Heart left ventricle (tissue), 16 donors: Measurements from ENCODE around the gene LAMB4. TPM values are rescaled to one million over a fixed set of nuclear protein-coding genes. Genes with fewer than 3 reads are reported as not detected.

Experiments
- ATAC-seq, 4 donors: fragments of 200-7000 bp; cut with Tn5 transposase; one replicate each; pipeline ENCODE4 v1.9.1; 2020 to 2022; ENCODE audit warnings: moderate library complexity in 4 of 4, mild to moderate bottlenecking in 3 of 4, moderate number of reproducible peaks in 1 of 4
- DNase-seq, 5 donors: peaks; one replicate each; pipeline ENCODE4 v3.0.0-alpha.2; 2020
- H3K27ac ChIP-seq, 12 donors: fragments of 200-600 bp; sonication (generic) in 4 of 12; one replicate each; pipeline versions ENCODE4 v1.5.0 to v1.8.0; 2016 to 2022; ENCODE audit warnings: mild to moderate bottlenecking in 2 of 12
- H3K27me3 ChIP-seq, 9 donors: fragments of 200-600 bp; sonication (generic) in 2 of 9; one replicate each; pipeline versions ENCODE4 v1.5.1 to v1.8.0; 2016 to 2022; ENCODE audit warnings: mild to moderate bottlenecking in 3 of 9
- H3K36me3 ChIP-seq, 9 donors: fragments of 200-600 bp; sonication (generic) in 2 of 9; one replicate each; pipeline versions ENCODE4 v1.5.0 to v1.8.0; 2018 to 2022; ENCODE audit warnings: mild to moderate bottlenecking in 2 of 9
- H3K4me1 ChIP-seq, 12 donors: fragments of 200-600 bp; sonication (generic) in 4 of 12; one replicate each; pipeline versions ENCODE4 v1.5.0 to v1.8.0; 2016 to 2022; ENCODE audit warnings: mild to moderate bottlenecking in 3 of 12
- H3K4me3 ChIP-seq, 12 donors: fragments of 200-600 bp; sonication (generic) in 4 of 12; one replicate each; pipeline versions ENCODE4 v1.5.0 to v1.8.0; 2017 to 2022; ENCODE audit warnings: mild to moderate bottlenecking in 9 of 12, moderate library complexity in 4 of 12
- H3K9me3 ChIP-seq, 12 donors: fragments of 200-600 bp; sonication (generic) in 4 of 12; one replicate each; pipeline versions ENCODE4 v1.5.0 to v1.8.0; 2016 to 2022; ENCODE audit warnings: mild to moderate bottlenecking in 1 of 12
- CTCF ChIP-seq, 12 donors: fragments of 200-600 bp; sonication (generic) in 4 of 12; IDR thresholded peaks; one replicate each; pipeline versions ENCODE4 v1.5.0 to v1.8.0; 2018 to 2022; ENCODE audit warnings: antibody characterized with exemption in 12 of 12, mild to moderate bottlenecking in 5 of 12
- POLR2A ChIP-seq, 2 donors: fragments of 450-650 bp; IDR thresholded peaks; one replicate each; pipeline ENCODE4 v1.6.1; 2017; ENCODE audit warnings: antibody characterized with exemption in 2 of 2, mild to moderate bottlenecking in 2 of 2, moderate library complexity in 2 of 2
- WGBS, 4 donors: extraction: QIAGEN DNeasy Blood & Tissue Kit in 2 of 4; methylation state at CpG; one replicate each; pipeline versions ENCODE4 v1.1.5 to v1.1.7; 2013 to 2018; 5-methylcytosine and 5-hydroxymethylcytosine counted together
- intact Hi-C, 10 donors: fragments of 100-400 bp; cut with DNase I; formaldehyde crosslinking; loops; one replicate each; pipeline versions ENCODE4 v1.11.1 to v1.14.2; 2022
- polyA plus RNA-seq, 2 donors: library from polyadenylated mRNA; stranded (reverse); fragments of 200-250 nt; gene quantifications; one replicate each; pipeline ENCODE4 v1.2.3, GENCODE V29; 2013
- total RNA-seq, 9 donors: library from RNA; depleted of rRNA in 2 of 9; stranded (reverse); fragments of >200 nt in 2 of 9; fragmentation: NEBNext Ultra II Directional in 3 of 9; extraction: Animal tissue kit (Norgen Biotek cat#: 25700) in 3 of 9; gene quantifications; one replicate each; pipeline versions ENCODE4 v1.1.0 to v1.2.4, GENCODE V29; 2016 to 2023
- donor health status: ischemic (EF 13 %, LVEDD 7.1; RV severe dilation, severe dysfunction).
- donor health status: healthy with polysubstance abuse.
- donor health status: DM: no; HTN: yes; CAD: no.
- donor health status: DM: no; HTN: no; CAD: no.
- donor health status: ischemic (EF 25% LVEDD 6.9; RV normal size, moderate dysfunction).
- donor health status: ischemic (EF 25% LVEDD 5.7; RV mildly dilated, moderate dysfunction).
- donor health status: healthy.
- donor health status: DM: yes; HTN: yes; CAD: no.
- donor health status: ischemic (EF 35%, LVEDD 5.7; RV mildly dilated, moderate dysfunction).
- donor health status: nonischemic (EF 11% LVEDD 7.7; RV severe dilation, severe dysfunction).
- donor health status: DM: yes; HTN: yes; CAD: no.
- donor health status: PGD.
- donor health status: ischemic (EF 29% LVEDD 5.4; RV normal size, mild dysfunction).
- donor health status: nonischemic (EF 23%, LVEDD 6.1; RV moderate dilation, normal function).

LAMB4 gene
- total and polyA plus RNA-seq, 11 donors, result 0.19 to 0.31 (median 0.26) TPM; not detected in 4

- DNase-seq (no peak), ATAC-seq (no peak)
- H3K9me3 ChIP-seq, result no peaks in the 10 kb centered on the region
- peaks cover 0 to 5% (median 0%) of the 10 kb centered on the region in 9 donors for H3K27me3 ChIP-seq
- no peak overlapping the region for H3K27ac ChIP-seq
- no peaks in the 10 kb centered on the region for H3K4me1 ChIP-seq
- 46 to 60% (median 51%) methylated on average over 3 of the region's 3 CpGs for WGBS, 4 donors
- TF ChIP-seq POLR2A (IDR thresholded peaks at IDR 0.05) (no peak), CTCF (IDR thresholded peaks at IDR 0.05) (no peak)
- intact Hi-C loops, result no loop called here
- H3K36me3 ChIP-seq, result no peaks in the 10 kb centered on the region
- no peak overlapping the region for H3K4me3 ChIP-seq
Measured at GRCh38 chr7:108152198-108152597, 22.0 kb upstream of the LAMB4 start.

- H3K27me3 ChIP-seq, result peaks cover 0 to 5% (median 0%) of the 10 kb centered on the region in 9 donors
- H3K4me1 ChIP-seq, result peaks cover 0 to 6% (median 0%) of the 10 kb centered on the region in 12 donors
- WGBS, 4 donors, result 57 to 64% (median 62%) methylated on average over 6 of the region's 6 CpGs
- no peaks in the 10 kb centered on the region for H3K9me3 ChIP-seq
- ATAC-seq (no peak), DNase-seq (no peak)
- intact Hi-C loops, result loop anchor here (5.0 to 10.0 kb wide), 12 partner anchors 38 to 408 kb away; partner anchors contain the start of genes LAMB1 (in 7 of the 10) and CBLL1 (in 3 of the 10)
- no peaks in the 10 kb centered on the region for H3K36me3 ChIP-seq
- H3K27ac ChIP-seq, result no peak overlapping the region
- TF ChIP-seq POLR2A (IDR thresholded peaks at IDR 0.05), result no peak
- no peak for TF ChIP-seq CTCF (IDR thresholded peaks at IDR 0.05)
- no peak overlapping the region for H3K4me3 ChIP-seq
Measured at GRCh38 chr7:108149908-108150307, 19.7 kb upstream of the LAMB4 start.

GRCh38 chr7:108149119-108149518 is 19.0 kb upstream of the LAMB4 start:
- Histone ChIP-seq H3K9me3 (no peaks in the 10 kb centered on the region), H3K4me1 (peaks cover 0 to 6% (median 0%) of the 10 kb centered on the region in 12 donors), H3K27me3 (peaks cover 0 to 5% (median 0%) of the 10 kb centered on the region in 9 donors), H3K27ac (no peak overlapping the region), H3K36me3 (no peaks in the 10 kb centered on the region), H3K4me3 (no peak overlapping the region)
- DNase-seq (no peak), ATAC-seq (no peak)
- 83 to 91% (median 88%) methylated on average over 5 of the region's 5 CpGs for WGBS, 4 donors
- intact Hi-C loops, result loop anchor here (5.0 to 10.0 kb wide), 12 partner anchors 37 to 407 kb away; partner anchors contain the start of genes LAMB1 (in 7 of the 10) and CBLL1 (in 3 of the 10)
- no peak for TF ChIP-seq CTCF (IDR thresholded peaks at IDR 0.05)

- no peak overlapping the region for H3K4me3 ChIP-seq
- TF ChIP-seq CTCF (IDR thresholded peaks at IDR 0.05), result no peak
- no peak for TF ChIP-seq POLR2A (IDR thresholded peaks at IDR 0.05)
- H3K36me3 ChIP-seq, result no peaks in the 10 kb centered on the region
- no peaks in the 10 kb centered on the region for H3K9me3 ChIP-seq
- 73 to 82% (median 75%) methylated on average over 6 of the region's 6 CpGs for WGBS, 4 donors
- peaks cover 0 to 5% (median 0%) of the 10 kb centered on the region in 9 donors for H3K27me3 ChIP-seq
- intact Hi-C loops, result loop anchor here (2.0 to 10.0 kb wide), 15 partner anchors 35 to 405 kb away; partner anchors contain the start of genes LAMB1 (in 7 of the 10) and CBLL1 (in 3 of the 10)
- DNase-seq, result peak in 2 of 5 donors; percentile 33 to 54
- peaks cover 0 to 6% (median 0%) of the 10 kb centered on the region in 12 donors for H3K4me1 ChIP-seq
- ATAC-seq, result no peak
- H3K27ac ChIP-seq, result no peak overlapping the region
Measured at GRCh38 chr7:108147031-108147563, 16.9 kb upstream of the LAMB4 start.
